ENCODE data around the gene BRD3OS. TPM values are rescaled to one million over a fixed set of nuclear protein-coding genes. Genes with fewer than 3 reads are reported as not detected.

The BRD3OS gene
- total RNA-seq, 2 experiments from 2014 or later: 13.5 to 16.0 TPM

- no peaks in the 10 kb centered on the region for H3K27me3 Mint-ChIP-seq (ENCODE audit: low read depth)
- DNase-seq (no peak), ATAC-seq (no peak)
- no peaks in the 10 kb centered on the region for H3K9me3 Mint-ChIP-seq (ENCODE audit: insufficient read depth)
- H3K4me3 Mint-ChIP-seq: no peak overlapping the region
- CTCF ChIA-PET: no interaction called here
- peaks cover 36% of the 10 kb centered on the region for H3K36me3 Mint-ChIP-seq (ENCODE audit: low read depth)
- H3K27ac Mint-ChIP-seq: no peak overlapping the region
- H3K4me1 Mint-ChIP-seq (ENCODE audit: low read depth): no peaks in the 10 kb centered on the region
- POLR2A ChIA-PET: no interaction called here
Measured at GRCh38 chr9:134041649-134041962, 16.3 kb downstream of the BRD3OS start.

- CTCF ChIA-PET: interaction anchor here (1.1 kb wide), 1 partner anchor 18 kb away, joined by 3 read pairs; the partner anchor contains the start of gene BRD3OS
Measured at GRCh38 chr9:134043531-134043988, 18.3 kb downstream of the BRD3OS start.

GRCh38 chr9:134044944-134045343 is 19.7 kb downstream of the BRD3OS start:
- H3K4me3 Mint-ChIP-seq: no peak overlapping the region
- ChIA-PET POLR2A (no interaction called here), CTCF (no interaction called here)
- H3K9me3 Mint-ChIP-seq (ENCODE audit: insufficient read depth): no peaks in the 10 kb centered on the region
- no peak overlapping the region for H3K27ac Mint-ChIP-seq
- no peaks in the 10 kb centered on the region for H3K4me1 Mint-ChIP-seq (ENCODE audit: low read depth)
- ATAC-seq (no peak), DNase-seq (no peak)
- peaks cover 24% of the 10 kb centered on the region for H3K36me3 Mint-ChIP-seq (ENCODE audit: low read depth)
- no peaks in the 10 kb centered on the region for H3K27me3 Mint-ChIP-seq (ENCODE audit: low read depth)

More at GRCh38 chr9:134043531-134043988, 18.3 kb downstream of the BRD3OS start:
- ATAC-seq (no peak), DNase-seq (no peak)
- Mint-ChIP-seq H3K36me3 (ENCODE audit: low read depth) (peaks cover 35% of the 10 kb centered on the region), H3K4me3 (no peak overlapping the region), H3K4me1 (ENCODE audit: low read depth) (no peaks in the 10 kb centered on the region), H3K9me3 (ENCODE audit: insufficient read depth) (no peaks in the 10 kb centered on the region), H3K27me3 (ENCODE audit: low read depth) (no peaks in the 10 kb centered on the region), H3K27ac (peak overlapping the region; percentile 30)
- POLR2A ChIA-PET: no interaction called here

GRCh38 chr9:134045841-134046544 is 20.7 kb downstream of the BRD3OS start:
- peaks cover 19% of the 10 kb centered on the region for H3K36me3 Mint-ChIP-seq (ENCODE audit: low read depth)
- H3K4me1 Mint-ChIP-seq (ENCODE audit: low read depth): no peaks in the 10 kb centered on the region
- H3K4me3 Mint-ChIP-seq: no peak overlapping the region
- POLR2A ChIA-PET: no interaction called here
- ATAC-seq (no peak), DNase-seq (no peak)
- H3K27me3 Mint-ChIP-seq (ENCODE audit: low read depth): no peaks in the 10 kb centered on the region
- CTCF ChIA-PET: no interaction called here
- no peak overlapping the region for H3K27ac Mint-ChIP-seq
- H3K9me3 Mint-ChIP-seq (ENCODE audit: insufficient read depth): no peaks in the 10 kb centered on the region

- Mint-ChIP-seq H3K27me3 (ENCODE audit: low read depth) (no peaks in the 10 kb centered on the region), H3K4me3 (no peak overlapping the region), H3K4me1 (ENCODE audit: low read depth) (no peaks in the 10 kb centered on the region), H3K9me3 (ENCODE audit: insufficient read depth) (no peaks in the 10 kb centered on the region), H3K36me3 (ENCODE audit: low read depth) (peaks cover 22% of the 10 kb centered on the region), H3K27ac (no peak overlapping the region)
- CTCF ChIA-PET: no interaction called here
- DNase-seq: no peak
- ATAC-seq: no peak
- POLR2A ChIA-PET: no interaction called here
Measured at GRCh38 chr9:134046894-134047681, 21.8 kb downstream of the BRD3OS start.

GRCh38 chr9:134047868-134048581 is 22.7 kb downstream of the BRD3OS start:
- Mint-ChIP-seq H3K4me1 (ENCODE audit: low read depth) (no peaks in the 10 kb centered on the region), H3K4me3 (no peak overlapping the region), H3K27ac (no peak overlapping the region), H3K9me3 (ENCODE audit: insufficient read depth) (no peaks in the 10 kb centered on the region), H3K27me3 (ENCODE audit: low read depth) (no peaks in the 10 kb centered on the region), H3K36me3 (ENCODE audit: low read depth) (peaks cover 22% of the 10 kb centered on the region)
- no peak for ATAC-seq
- DNase-seq: no peak
- ChIA-PET CTCF (no interaction called here), POLR2A (no interaction called here)

- CTCF ChIA-PET: no interaction called here
- no peaks in the 10 kb centered on the region for H3K9me3 Mint-ChIP-seq (ENCODE audit: insufficient read depth)
- no peak overlapping the region for H3K4me3 Mint-ChIP-seq
Measured at GRCh38 chr9:134048582-134048968, 23.3 kb downstream of the BRD3OS start.

GRCh38 chr9:134049236-134049635 is 24.0 kb downstream of the BRD3OS start:
- Mint-ChIP-seq H3K9me3 (ENCODE audit: insufficient read depth) (no peaks in the 10 kb centered on the region), H3K4me3 (no peak overlapping the region), H3K36me3 (ENCODE audit: low read depth) (peaks cover 22% of the 10 kb centered on the region), H3K27ac (no peak overlapping the region), H3K27me3 (ENCODE audit: low read depth) (no peaks in the 10 kb centered on the region), H3K4me1 (ENCODE audit: low read depth) (no peaks in the 10 kb centered on the region)
- no peak for ATAC-seq
- ChIA-PET POLR2A (no interaction called here), CTCF (no interaction called here)
- DNase-seq: no peak

More at GRCh38 chr9:134048582-134048968, 23.3 kb downstream of the BRD3OS start:
- Mint-ChIP-seq H3K27ac (no peak overlapping the region), H3K27me3 (ENCODE audit: low read depth) (no peaks in the 10 kb centered on the region), H3K4me1 (ENCODE audit: low read depth) (no peaks in the 10 kb centered on the region), H3K36me3 (ENCODE audit: low read depth) (peaks cover 22% of the 10 kb centered on the region)
- DNase-seq (no peak), ATAC-seq (no peak)
- POLR2A ChIA-PET: no interaction called here

GRCh38 chr9:134049772-134050588 is 24.7 kb downstream of the BRD3OS start:
- POLR2A ChIA-PET: no interaction called here
- H3K27ac Mint-ChIP-seq: no peak overlapping the region
- CTCF ChIA-PET: no interaction called here
- H3K36me3 Mint-ChIP-seq (ENCODE audit: low read depth): peaks cover 20% of the 10 kb centered on the region
- DNase-seq (no peak), ATAC-seq (no peak)
- no peaks in the 10 kb centered on the region for H3K9me3 Mint-ChIP-seq (ENCODE audit: insufficient read depth)
- H3K4me3 Mint-ChIP-seq: no peak overlapping the region
- H3K27me3 Mint-ChIP-seq (ENCODE audit: low read depth): no peaks in the 10 kb centered on the region
- H3K4me1 Mint-ChIP-seq (ENCODE audit: low read depth): no peaks in the 10 kb centered on the region

- Mint-ChIP-seq H3K36me3 (ENCODE audit: low read depth) (peaks cover 20% of the 10 kb centered on the region), H3K9me3 (ENCODE audit: insufficient read depth) (no peaks in the 10 kb centered on the region), H3K27ac (no peak overlapping the region), H3K27me3 (ENCODE audit: low read depth) (no peaks in the 10 kb centered on the region), H3K4me3 (no peak overlapping the region), H3K4me1 (ENCODE audit: low read depth) (no peaks in the 10 kb centered on the region)
- ATAC-seq (no peak), DNase-seq (no peak)
- CTCF ChIA-PET: no interaction called here
- POLR2A ChIA-PET: no interaction called here
Measured at GRCh38 chr9:134050726-134051125, 25.4 kb downstream of the BRD3OS start.

GRCh38 chr9:134051319-134051718 is 26.0 kb downstream of the BRD3OS start:
- CTCF ChIA-PET: interaction anchor here (0.5 kb wide), 1 partner anchor 25 kb away, joined by 4 read pairs; no protein-coding TSS in a partner anchor

More at GRCh38 chr9:134051319-134051718, 26.0 kb downstream of the BRD3OS start:
- no peak overlapping the region for H3K27ac Mint-ChIP-seq
- H3K36me3 Mint-ChIP-seq (ENCODE audit: low read depth): peaks cover 20% of the 10 kb centered on the region
- POLR2A ChIA-PET: no interaction called here
- H3K4me3 Mint-ChIP-seq: no peak overlapping the region
- H3K9me3 Mint-ChIP-seq (ENCODE audit: insufficient read depth): no peaks in the 10 kb centered on the region
- H3K27me3 Mint-ChIP-seq (ENCODE audit: low read depth): no peaks in the 10 kb centered on the region
- DNase-seq (no peak), ATAC-seq (no peak)
- H3K4me1 Mint-ChIP-seq (ENCODE audit: low read depth): no peaks in the 10 kb centered on the region
